ENCODE results near the gene RNF208.
"Not testable (repeated sequence)": the region's sequence is repeated elsewhere in the genome, so short reads cannot be mapped to it uniquely, and the experiment has no call there.

Gene RNF208

GRCh38 chr9:137252555-137253506 lies 30.8 kb upstream of the RNF208 start:
- no peak for DNase-seq

- DNase-seq, result no peak
Measured at GRCh38 chr9:137251490-137252268, 29.6 kb upstream of the RNF208 start.

GRCh38 chr9:137251194-137251461 lies 29.1 kb upstream of the RNF208 start, which contains the start of gene STPG3:
STPG3 (plus strand) TSS chr9:137251286; CDS start chr9:137251287, 1 bp downstream.
- no peak for DNase-seq

GRCh38 chr9:137250329-137251193 lies 28.5 kb upstream of the RNF208 start:
- DNase-seq, result no peak

- DNase-seq, result no peak
Measured at GRCh38 chr9:137247916-137248175, 25.8 kb upstream of the RNF208 start.

GRCh38 chr9:137247135-137247915 lies 25.3 kb upstream of the RNF208 start:
- no peak for DNase-seq

GRCh38 chr9:137245450-137246421 lies 23.7 kb upstream of the RNF208 start:
- DNase-seq, result no peak

- no peak for DNase-seq
Measured at GRCh38 chr9:137244486-137245449, 22.7 kb upstream of the RNF208 start.

GRCh38 chr9:137243626-137244485 lies 21.8 kb upstream of the RNF208 start:
- DNase-seq, result no peak

GRCh38 chr9:137243266-137243625 lies 21.2 kb upstream of the RNF208 start:
- not testable (repeated sequence) for DNase-seq

GRCh38 chr9:137242269-137243203 lies 20.5 kb upstream of the RNF208 start:
- no peak for DNase-seq

- peak in 1 of 2 experiments; percentile 7 for DNase-seq
Measured at GRCh38 chr9:137241490-137242268, 19.6 kb upstream of the RNF208 start.

- peak; percentile 99 for DNase-seq
Measured at GRCh38 chr9:137240841-137241489, 18.9 kb upstream of the RNF208 start, which contains the start of gene TUBB4B. TUBB4B (plus strand) TSS chr9:137241287; CDS start chr9:137241361, 74 bp downstream.

- peak; percentile 54 to 63 for DNase-seq
Measured at GRCh38 chr9:137240318-137240840, 18.3 kb upstream of the RNF208 start.

- DNase-seq, result not testable (repeated sequence)
Measured at GRCh38 chr9:137239541-137240200, 17.6 kb upstream of the RNF208 start.

All from AML-193 (cell line).